Breast epithelium (tissue), 4 donors: ENCODE data around the gene RNF224. TPM values are rescaled to one million over a fixed set of nuclear protein-coding genes. Genes with fewer than 3 reads are reported as not detected.

Experiments
- DNase-seq, 2 donors: peaks; one replicate each; pipeline ENCODE4 v3.0.0-alpha.2; 2019; ENCODE audit warnings: low spot score in 2 of 2
- H3K27ac ChIP-seq, 2 donors: fragments of 200-600 bp; sonication (generic) in 1 of 2; one replicate each; pipeline ENCODE4 v1.5.1; 2016 to 2019; ENCODE audit warnings: mild to moderate bottlenecking in 1 of 2
- H3K27me3 ChIP-seq, 2 donors: fragments of 200-600 bp; sonication (generic) in 1 of 2; one replicate each; pipeline versions ENCODE4 v1.5.1 to v1.6.0; 2017 to 2019; ENCODE audit warnings: control low read depth in 1 of 2, mild to moderate bottlenecking in 1 of 2
- H3K36me3 ChIP-seq: fragments of 200-600 bp; one replicate; pipeline ENCODE4 v1.5.1; 2019
- H3K4me1 ChIP-seq, 2 donors: fragments of 200-600 bp; sonication (generic); one replicate each; pipeline ENCODE4 v1.5.1; 2016 to 2019; ENCODE audit warnings: control low read depth in 1 of 2
- H3K4me3 ChIP-seq, 3 donors: fragments of 200-600 bp; sonication (generic); 1 replicate in 2 of 3; 2 replicates in 1 of 3; pipeline ENCODE4 v1.5.1; 2016 to 2019; ENCODE audit warnings: mild to moderate bottlenecking in 3 of 3, moderate library complexity in 2 of 3
- H3K9me3 ChIP-seq, 2 donors: fragments of 200-600 bp; sonication (generic) in 1 of 2; one replicate each; pipeline ENCODE4 v1.5.1; 2016 to 2019; ENCODE audit warnings: control low read depth in 1 of 2
- CTCF ChIP-seq, 3 donors: fragments of 450-650 bp; IDR thresholded peaks; one replicate each; pipeline ENCODE4 v1.5.1; 2016 to 2017; ENCODE audit warnings: antibody characterized with exemption in 3 of 3, mild to moderate bottlenecking in 3 of 3, moderate library complexity in 3 of 3
- POLR2A ChIP-seq: fragments of 450-650 bp; IDR thresholded peaks from one replicate; pipeline ENCODE4 v1.6.1; 2016; ENCODE audit warnings: antibody characterized with exemption, mild to moderate bottlenecking, moderate library complexity
- POLR2AphosphoS5 ChIP-seq, 3 donors: sonication (generic); formaldehyde crosslinking; IDR thresholded peaks; one replicate each; pipeline ENCODE4 v1.6.1; 2017; ENCODE audit warnings: antibody characterized with exemption in 3 of 3
- intact Hi-C: fragments of 100-400 bp; cut with DNase I; formaldehyde crosslinking; loops from one replicate; pipeline ENCODE4 v1.15.1; 2023; ENCODE audit warnings: low total_unique reads
- total RNA-seq, 3 donors: library from RNA; depleted of rRNA; stranded (reverse); fragments of >200 nt; gene quantifications; one replicate each; pipeline ENCODE4 v1.1.0, GENCODE V29; 2016

Gene RNF224
- total RNA-seq, 3 donors from 2014 or later, result 0.29 TPM; not detected in 2

DNA sequence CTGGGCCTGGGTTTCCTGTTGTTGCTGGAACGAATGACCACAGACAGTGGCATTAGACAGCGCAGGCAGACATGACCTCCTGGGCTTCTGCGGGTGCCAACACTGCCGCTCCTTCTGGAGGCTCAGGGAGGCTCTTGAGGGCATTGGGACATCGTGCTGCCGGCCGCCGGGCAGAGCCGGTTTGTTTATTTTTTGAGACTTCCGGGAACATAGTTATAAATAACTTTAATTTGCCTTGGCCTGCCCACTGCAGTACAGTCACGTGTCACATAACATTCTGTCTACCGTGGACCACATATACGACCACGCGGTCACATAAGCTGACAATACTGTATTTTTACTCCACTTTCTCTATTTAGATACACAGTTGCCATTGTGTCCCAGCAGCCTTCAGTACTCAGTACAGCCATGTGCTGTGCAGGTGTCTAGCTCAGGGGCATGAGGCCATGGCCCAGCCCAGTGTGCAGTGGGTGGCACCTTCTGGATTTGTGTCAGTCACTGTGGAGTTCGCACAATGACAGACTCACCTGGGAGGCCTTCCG is 42.0 kb downstream of the RNF224 start:
- Histone ChIP-seq H3K4me1 (peaks cover 0 to 3% of the 10 kb centered on the region in 2 donors), H3K27me3 (no peaks in the 10 kb centered on the region), H3K27ac (peak overlapping the region; percentile 71 to 84), H3K4me3 (no peak overlapping the region), H3K9me3 (no peaks in the 10 kb centered on the region), H3K36me3 (peaks cover 5% of the 10 kb centered on the region)
- TF ChIP-seq CTCF (IDR thresholded peaks at IDR 0.05) (no peak), POLR2AphosphoS5 (IDR thresholded peaks at IDR 0.05) (peak in 2 of 3 donors; percentile 6 to 31)
- intact Hi-C loops, result loop anchor here (1.0 kb wide), 1 partner anchor 32 kb away; no protein-coding TSS in a partner anchor
- peak in 1 of 2 donors; percentile 64 for DNase-seq

DNA sequence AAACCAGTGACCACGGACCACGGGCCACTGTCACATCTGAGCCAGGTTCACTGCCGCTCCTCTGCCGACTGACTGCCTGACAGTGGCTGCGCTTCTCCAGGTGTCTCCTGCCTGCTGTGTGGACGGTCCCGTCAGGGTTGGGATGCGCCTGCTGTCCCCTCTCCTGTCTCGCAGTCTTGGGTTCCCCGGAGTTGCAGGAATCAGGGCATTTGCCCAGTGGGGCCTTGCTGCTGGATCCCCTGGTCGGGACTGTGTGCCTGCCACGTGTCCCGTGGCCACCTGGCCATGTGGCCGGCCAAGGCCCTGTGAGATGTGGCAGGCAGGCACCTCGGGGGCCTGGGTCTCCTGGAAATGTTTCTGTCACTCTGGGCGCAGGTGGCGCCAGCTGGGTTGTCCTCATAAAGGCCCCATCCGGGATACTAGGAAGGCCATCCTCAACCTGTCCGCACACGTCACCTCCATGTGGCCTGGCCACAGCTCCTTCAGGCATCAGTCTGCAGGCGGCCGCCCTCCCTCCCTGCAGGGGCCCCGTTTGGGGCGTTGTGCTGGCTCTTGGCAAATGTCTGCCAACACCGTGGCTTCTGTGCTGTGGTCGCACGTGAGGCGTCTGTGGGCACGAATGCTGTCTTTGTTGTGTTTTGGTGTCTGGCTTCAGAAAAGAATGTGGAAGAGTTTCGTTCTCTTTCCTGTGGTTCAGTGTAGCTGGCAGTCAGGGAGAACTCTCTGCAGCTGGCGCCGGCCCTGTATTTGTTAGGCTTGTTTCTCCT is 43.8 kb downstream of the RNF224 start:
- peak in 1 of 2 donors; percentile 71 for DNase-seq
- Histone ChIP-seq H3K9me3 (no peaks in the 10 kb centered on the region), H3K27ac (peak overlapping the region; percentile 54 to 68), H3K4me3 (no peak overlapping the region), H3K27me3 (no peaks in the 10 kb centered on the region), H3K4me1 (peaks cover 0 to 3% of the 10 kb centered on the region in 2 donors), H3K36me3 (peaks cover 5% of the 10 kb centered on the region)
- TF ChIP-seq CTCF (IDR thresholded peaks at IDR 0.05), result no peak
- TF ChIP-seq POLR2AphosphoS5 (IDR thresholded peaks at IDR 0.05), result peak in 1 of 3 donors; percentile 43
- intact Hi-C loops, result no loop called here

- Histone ChIP-seq H3K27ac (peak overlapping the region; percentile 48 to 68), H3K9me3 (no peaks in the 10 kb centered on the region), H3K4me1 (peaks cover 0 to 3% of the 10 kb centered on the region in 2 donors), H3K27me3 (no peaks in the 10 kb centered on the region), H3K4me3 (no peak overlapping the region), H3K36me3 (peaks cover 5% of the 10 kb centered on the region)
- no peak for TF ChIP-seq CTCF (IDR thresholded peaks at IDR 0.05)
- no peak for TF ChIP-seq POLR2AphosphoS5 (IDR thresholded peaks at IDR 0.05)
- TF ChIP-seq POLR2A, result no peak
- DNase-seq, result no peak
- intact Hi-C loops, result no loop called here
Observed at GRCh38 chr9:137271696-137272076, 44.4 kb downstream of the RNF224 start.

GRCh38 chr9:137272241-137273094 is 45.2 kb downstream of the RNF224 start:
- intact Hi-C loops, result no loop called here
- no peak overlapping the region for H3K4me3 ChIP-seq
- no peak for DNase-seq
- H3K36me3 ChIP-seq, result peaks cover 5% of the 10 kb centered on the region
- no peaks in the 10 kb centered on the region for H3K9me3 ChIP-seq
- H3K27me3 ChIP-seq, result no peaks in the 10 kb centered on the region
- no peak for TF ChIP-seq CTCF (IDR thresholded peaks at IDR 0.05)
- TF ChIP-seq POLR2A, result no peak
- TF ChIP-seq POLR2AphosphoS5 (IDR thresholded peaks at IDR 0.05), result no peak
- peak overlapping the region; percentile 48 to 68 for H3K27ac ChIP-seq
- H3K4me1 ChIP-seq, result peaks cover 0 to 3% of the 10 kb centered on the region in 2 donors
